HG02571 (cell line): ENCODE data around the gene PPP2R2B.

Source experiments
- ATAC-seq: cut with Tn5 transposase; IDR thresholded peaks from one replicate; pipeline ENCODE4 v1.9.1; 2021; ENCODE audit warnings: mild to moderate bottlenecking, moderate library complexity; ENCODE audit not compliant: unreplicated experiment

PPP2R2B gene

DNA sequence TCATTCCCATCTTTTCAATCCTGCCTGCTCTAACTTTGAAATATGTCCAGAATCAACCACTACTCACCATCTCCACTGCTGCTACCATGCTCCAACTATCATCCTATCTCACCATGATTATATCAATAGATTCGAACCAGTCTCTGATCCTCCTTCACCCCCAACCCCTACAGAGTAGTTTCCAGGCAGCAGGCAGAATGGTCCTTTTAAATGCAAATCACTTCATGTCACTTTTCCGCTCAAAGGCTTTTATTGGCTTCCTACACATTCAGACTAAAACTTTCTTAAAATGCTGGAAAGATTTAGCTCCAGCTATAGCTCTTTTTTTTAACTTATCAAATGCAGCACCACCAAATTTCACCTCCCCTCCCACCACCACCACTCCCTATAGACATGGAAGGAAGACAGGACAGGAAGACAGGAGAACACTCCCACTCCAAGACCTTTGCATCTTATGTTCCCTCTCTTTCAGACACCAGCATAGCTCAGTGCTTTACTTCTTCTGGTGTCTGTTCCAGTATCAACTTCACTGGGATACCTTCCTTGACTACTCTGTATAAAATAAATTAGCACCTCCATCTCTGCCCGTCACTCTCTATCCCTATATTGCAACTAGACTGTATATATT lies 9.9 kb upstream of the PPP2R2B start:
- no peak for ATAC-seq

DNA sequence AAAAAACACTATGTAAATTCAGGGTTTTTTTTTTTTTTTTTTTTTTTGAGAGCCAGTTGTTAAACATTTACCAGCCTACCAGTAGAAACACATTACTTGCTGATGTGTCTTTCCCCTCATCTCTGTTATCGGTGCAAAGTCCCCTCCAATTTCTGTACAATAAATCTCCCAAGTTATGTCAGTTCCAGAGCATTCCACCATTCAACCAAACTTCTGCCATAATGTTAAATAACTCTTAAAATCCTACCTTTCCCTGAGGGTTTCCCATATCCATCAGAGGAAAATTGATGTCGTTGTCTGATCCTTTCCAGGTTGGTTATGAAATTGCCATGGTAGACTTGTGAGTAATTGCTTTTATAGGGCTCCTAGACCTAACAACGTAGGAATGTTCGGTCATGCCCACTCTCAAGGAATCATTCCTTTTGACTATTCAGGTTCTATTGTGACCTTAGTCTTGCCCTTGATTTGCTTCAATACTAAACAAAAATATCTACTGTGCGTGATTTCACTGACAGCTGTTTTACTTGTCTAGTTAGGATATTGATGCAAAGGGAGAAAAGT lies 5.6 kb upstream of the PPP2R2B start:
- no peak for ATAC-seq

DNA sequence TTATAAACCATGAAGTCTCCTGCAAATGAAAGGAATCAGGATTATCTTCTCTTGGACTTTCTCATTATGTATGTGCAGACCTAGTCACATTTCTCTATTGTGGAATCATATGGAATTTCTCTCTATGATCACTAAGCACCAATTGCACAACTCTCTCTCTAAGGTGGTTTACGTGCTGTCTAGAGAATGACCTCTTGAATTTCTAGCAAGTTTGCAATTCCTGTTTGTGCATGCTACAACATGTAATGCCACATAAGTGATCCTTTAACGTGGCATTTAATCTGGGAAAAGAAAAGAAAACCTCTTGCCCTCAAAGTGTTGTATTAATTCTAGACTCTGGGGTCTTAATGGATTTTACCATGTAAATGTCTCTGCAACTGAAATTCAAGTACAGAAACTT lies 5.0 kb upstream of the PPP2R2B start:
- ATAC-seq, result no peak

DNA sequence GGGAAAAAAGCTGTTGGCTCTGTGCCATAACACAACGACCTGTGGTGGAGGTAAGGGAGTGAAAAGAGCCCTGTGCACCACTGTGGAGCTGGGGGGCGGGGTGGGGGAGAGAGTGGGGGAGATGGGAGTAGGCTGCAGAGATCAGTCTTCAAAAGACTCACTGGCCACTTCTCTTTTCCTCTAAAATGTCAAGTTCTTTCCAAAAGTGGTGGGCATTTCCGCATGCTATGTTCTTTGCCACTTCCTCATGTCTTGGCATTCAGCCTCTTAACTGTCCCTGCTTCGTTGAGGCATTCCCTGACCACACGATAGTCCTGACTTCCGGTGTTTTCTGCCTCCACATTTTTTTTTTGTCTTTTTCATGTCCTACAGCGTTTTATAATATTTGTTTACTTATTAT lies 2.4 kb upstream of the PPP2R2B start:
- ATAC-seq, result no peak

DNA sequence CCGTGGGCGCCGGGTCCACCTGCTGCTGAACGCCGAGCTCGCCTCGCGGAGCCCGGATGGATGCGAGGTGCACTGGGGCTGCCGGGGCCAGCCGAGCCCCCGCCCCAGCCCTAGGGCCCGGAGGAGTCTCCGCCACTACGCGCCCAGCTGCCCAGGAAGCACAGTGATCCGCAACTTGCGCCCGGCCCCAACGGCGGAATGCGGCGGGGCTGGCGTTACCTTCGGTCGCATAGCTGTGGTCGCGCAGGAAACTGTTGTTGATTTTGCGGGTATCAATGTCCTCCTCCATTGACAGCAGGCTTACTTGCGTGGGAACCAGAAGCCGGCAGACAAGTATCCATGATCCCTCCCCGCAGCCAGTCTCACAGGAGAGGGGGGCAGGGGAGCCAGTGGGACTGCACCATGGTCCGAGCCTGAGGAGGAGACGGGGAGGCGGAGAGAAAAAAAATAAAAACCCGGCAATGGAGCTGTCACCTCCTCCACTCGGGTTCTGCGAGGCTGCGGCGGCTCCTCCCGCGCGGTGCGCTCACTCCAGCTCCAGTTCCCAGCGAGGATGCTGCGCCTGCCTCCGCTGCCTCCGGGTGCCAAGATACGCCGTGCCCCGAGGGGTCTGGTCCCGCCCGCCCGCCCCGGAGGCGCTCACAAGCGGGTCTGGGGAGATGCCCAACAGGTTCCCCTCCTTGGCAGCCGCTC lies 628 bp downstream of the PPP2R2B start:
- no peak for ATAC-seq

DNA sequence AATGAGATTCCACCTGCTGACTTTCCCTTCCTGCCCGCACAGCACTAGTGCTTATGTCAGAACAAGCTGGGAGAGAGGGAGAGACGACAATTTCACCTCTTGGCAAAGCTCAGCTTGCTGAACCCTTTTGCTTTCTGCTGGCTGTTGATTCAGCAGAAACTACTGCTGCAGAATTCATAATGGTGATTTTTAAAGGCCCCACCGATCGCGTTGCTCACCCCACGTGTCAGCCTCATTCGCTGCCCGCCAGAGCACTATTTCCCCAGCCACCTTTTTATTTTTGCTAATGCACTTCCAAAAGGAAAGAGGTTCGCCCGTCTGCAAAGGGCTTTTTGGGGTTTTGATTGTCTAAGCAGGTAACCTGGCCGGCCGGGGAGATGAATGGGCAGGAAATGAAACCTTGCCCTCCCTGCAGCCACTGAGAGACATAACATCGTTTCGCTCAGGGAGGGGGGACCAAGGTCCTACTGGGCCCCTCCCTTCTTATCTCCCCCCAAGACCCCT lies 1.3 kb downstream of the PPP2R2B start:
- no peak for ATAC-seq

DNA sequence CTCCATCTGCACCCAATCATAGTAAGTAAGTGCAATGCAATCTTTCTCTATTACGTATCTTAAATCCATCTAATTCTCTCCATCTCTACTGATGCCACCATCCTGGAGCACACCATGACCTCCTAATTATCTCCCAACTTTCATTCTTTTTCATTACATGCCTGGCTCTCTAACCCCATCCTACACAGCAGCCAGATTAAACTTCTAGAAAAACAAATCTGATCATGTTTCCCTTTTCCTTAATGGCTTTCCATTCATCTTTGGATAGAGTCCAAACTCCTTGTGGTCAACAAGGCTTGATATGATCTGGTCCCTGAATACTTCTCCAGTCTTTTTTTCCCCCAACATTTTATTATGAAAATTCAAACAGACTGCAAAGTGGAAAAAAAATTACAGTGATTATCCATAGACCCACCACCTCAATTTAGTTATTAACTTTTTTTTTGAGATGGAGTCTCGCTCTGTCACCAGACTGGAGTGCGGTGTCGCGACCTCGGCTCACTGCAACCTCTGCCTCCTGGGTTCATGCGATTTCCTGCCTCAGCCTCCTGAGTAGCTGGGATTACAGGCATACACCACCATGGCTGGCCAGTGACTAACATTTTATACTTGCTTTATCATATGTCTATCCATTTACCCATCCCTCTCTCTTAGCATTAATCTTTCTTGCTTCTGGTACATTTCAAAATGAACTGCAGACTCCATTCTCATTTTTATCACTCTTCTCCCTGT lies 5.2 kb downstream of the PPP2R2B start:
- no peak for ATAC-seq

DNA sequence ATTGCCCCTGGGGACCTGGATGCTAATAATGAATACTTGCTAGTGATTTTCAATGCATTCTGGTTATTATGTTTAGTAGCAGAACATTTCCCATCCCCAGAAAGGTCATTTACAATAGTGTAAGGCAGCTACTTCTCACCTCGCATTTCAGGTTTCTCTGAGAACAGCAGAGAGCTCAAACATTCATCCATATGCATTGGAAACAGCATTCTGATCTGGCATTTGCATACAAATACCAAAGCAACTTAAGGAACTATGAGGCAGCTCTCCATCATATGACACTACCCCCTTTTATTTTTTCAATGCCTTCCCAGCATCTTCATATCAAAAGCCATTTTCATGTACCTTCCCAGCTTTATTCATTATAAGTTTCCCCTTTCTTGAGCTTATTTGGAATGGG lies 6.4 kb downstream of the PPP2R2B start:
- no peak for ATAC-seq

DNA sequence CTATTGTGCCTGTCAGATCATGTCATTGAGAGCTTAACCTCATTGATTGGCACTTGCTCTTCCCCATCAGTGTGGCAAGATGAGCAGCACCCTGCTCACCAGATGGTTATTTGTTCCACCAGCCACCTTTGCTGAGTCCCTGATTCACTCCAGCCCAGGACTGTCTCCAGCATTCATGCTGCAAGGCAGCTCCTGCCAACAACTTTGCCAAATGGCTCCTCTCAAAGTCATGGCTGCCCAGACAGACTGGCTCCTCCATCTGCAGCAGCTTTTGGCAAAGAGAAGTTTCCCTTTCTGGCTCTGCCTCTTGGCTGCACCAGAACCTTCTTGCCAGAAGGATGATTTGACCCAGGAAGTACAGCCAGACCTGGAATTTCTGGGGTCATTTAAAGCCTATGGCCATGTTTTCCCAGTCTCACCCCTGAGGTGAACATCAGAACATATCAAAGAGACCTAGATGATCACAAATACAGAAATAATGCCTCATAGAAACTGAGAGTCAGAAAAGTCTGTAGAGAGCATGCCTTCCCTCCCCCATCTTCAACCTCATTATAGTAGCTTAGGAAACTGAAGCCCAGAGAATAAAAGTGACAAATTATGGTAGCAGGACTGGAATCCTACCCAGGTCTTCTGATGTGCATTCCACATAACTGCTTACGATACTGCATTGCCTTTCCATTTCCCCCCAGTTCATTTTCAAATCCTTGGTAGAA lies 10.4 kb downstream of the PPP2R2B start:
- ATAC-seq, result no peak

DNA sequence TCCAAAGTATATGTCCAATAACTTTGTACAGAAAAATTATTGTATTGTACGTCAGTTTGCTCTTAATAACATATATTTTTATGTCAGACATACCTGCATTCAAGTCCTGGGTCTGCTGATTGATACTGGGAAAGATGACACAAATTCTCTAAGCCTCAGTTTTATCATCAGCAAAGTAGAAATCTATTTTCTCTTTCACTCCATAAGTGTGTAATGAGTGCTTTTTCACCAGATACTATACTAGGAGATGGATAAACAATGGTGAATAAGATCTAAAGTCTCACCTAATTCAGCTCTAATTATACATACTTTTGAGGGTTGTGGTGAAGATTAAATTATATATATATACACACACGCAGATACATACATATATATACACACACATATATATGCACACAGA lies 12.3 kb downstream of the PPP2R2B start:
- ATAC-seq, result no peak

DNA sequence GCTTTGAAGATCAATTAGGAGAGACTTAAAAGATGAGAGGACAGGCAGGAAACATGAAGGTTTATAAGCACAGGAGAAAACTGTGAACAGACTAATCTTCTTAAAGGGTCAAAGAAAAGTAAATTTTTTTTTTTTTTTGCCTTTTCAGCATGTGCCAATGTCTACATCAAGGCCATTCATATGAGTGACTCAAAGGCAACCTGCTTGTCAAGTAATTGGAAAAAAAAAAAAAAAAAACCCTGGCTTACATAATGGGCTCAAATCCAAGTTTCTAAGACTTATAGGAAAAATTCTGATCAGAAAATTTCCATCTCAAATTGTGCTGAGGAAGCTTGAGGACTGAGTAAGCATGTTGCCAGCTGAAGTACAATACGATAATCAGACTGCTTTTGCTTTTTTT lies 15.9 kb downstream of the PPP2R2B start:
- ATAC-seq, result no peak

DNA sequence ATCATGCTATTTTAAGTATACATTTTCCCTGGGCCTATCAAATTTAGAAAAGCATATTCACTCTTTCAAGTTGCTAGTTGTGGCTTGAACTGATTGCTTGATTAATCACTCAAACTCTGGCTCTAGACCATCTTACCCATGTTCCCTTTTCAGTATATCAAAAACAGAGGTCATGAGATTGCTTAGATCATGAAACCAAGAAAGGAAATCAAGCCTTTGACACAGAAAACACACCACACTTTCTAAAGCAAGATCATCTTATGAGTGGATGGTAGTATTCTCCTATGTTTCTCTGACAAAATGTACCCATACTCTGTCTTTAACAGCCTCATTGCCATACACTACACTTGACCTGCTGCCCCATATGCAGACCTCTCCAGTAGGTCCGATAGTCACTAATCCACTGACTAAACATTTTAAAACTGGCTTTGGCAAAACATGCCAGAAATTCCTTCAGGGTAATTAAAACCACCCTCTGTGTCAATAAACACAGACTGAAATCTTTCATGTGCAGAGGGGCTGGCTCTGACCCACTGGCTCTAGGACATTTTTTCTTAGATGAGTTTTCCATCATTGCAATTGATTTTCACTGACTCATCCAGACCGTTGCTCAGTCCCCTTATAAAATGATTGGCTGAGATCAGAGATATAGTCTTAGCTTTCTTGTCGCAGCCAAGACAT lies 18.2 kb downstream of the PPP2R2B start:
- no peak for ATAC-seq

DNA sequence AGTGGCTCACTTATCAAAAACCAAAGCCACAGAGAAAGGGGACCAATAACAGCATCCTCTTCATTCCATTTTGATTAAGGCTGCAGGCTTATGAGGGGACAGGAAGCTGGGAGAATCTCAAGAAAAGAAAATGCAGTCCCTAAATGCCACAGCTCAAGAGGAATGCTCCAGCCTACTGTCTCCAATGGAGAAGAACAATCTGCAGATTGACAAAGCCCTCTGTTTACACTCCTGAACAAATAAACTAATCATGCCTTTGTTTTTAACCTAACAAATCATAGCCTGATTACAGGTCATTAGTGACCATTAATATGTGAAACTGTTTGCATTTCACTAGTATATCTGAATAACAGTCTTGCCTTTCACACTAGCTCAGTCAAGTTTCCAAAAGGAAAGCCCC lies 26.5 kb downstream of the PPP2R2B start:
- ATAC-seq, result no peak

DNA sequence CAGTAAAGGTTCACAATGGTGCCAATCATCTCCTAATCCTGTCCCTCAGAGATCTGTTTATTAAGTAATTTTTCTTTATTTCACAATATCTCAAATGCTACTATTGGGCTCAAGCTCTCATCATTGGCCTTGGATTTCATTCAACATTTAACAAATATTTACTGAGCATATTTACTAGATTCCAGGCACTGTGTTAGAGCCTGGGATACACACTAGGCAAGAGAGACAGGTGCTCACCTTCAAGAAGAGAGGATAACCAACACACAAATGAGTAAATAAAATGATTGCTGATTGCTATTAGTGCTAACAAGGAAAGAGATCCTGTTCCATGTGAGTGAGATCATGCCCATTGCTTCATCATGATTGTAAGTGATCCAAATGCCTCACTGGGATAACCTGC lies 27.4 kb downstream of the PPP2R2B start:
- ATAC-seq, result no peak

DNA sequence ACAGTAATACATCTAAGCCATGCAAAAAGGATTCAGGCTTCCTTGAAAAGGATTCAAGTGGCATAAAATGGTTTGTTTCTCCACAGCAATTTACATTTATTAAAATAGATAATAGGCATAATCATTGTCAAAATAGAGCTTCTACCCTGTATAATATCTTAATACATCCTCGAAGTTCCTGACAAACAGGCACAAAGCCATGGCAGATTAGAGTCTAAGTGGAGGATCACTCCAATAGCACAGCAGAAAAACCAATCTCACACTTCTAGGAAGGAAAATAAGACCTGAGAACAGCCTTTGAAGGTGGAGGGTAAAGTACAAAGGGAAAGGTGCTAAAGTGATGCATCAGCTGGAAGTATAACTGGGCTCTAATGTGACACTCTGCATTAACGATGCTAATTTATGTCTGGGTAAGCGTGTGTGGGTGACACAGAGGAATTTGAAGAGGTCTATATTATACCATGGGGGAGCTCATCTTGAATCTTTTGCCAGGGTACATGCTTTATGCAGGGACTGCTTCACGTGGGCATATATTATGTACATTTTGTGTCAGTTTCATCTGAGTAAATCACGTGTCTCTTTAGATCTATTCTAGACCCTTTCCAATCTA lies 28.8 kb downstream of the PPP2R2B start:
- no peak for ATAC-seq

DNA sequence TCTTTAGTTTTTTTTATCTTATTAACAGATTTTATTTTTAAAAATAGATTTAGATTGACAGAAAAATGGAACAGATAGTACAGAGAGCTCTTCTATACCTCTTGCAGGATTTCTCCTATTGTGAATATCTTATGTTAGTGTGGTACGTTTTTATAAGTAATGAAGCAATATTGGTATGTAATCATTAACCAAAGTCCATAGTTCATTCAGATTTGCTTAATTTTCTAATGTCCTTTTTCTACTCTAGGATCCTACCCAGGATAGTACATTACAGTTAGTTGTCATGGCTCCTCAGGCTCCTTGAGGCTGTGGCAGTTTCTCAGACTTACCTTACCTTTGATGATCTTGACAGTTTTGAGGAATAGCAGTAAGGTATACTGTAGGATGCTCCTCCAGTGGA lies 30.4 kb downstream of the PPP2R2B start:
- no peak for ATAC-seq

DNA sequence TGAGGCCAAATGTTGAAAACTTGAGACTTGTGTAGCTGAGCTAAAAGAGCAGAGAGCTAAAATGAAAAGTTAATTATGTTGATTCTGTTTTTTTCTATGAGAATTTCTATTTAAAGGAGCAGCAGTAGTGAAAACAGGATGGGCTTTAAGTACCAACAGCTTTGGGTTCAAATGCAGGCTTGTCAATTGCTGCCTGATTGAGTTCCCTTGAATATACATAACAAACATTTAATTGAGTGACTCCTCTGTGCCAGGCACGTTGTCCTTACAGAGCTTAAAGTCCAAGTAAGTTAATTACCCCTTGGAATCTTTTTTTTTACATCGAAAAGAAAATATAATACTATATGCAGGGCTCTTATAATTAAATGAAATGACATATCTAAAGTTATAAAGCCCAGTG lies 38.5 kb downstream of the PPP2R2B start:
- ATAC-seq, result no peak

DNA sequence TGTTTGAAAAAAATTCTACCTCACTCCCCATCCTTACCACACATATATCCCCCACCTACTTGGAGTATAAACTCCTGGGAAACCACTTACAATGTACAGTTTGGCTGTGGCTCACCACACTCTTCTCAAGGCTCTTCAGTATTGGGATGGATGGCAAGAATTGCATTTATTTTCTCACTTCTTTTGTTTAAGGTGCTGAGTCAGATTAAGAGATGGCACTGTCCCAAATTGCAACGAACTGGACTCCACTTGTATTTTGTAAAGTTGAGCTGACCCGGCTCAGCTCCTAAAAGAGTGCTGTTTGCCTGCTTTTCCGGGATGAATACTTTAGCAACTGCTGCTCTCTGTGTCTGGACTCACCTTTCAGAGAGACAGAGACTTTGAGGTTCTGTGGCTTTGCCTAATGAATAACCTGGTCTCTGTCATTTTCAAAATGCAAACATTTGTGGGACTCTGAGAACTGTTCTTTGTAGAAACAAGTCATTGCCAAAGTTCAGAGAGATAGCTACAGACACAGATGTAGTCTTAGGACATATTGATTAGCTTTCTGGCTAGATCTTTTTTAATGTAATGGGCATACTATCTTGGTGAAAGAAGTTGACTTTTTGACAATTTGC lies 42.2 kb downstream of the PPP2R2B start:
- no peak for ATAC-seq

DNA sequence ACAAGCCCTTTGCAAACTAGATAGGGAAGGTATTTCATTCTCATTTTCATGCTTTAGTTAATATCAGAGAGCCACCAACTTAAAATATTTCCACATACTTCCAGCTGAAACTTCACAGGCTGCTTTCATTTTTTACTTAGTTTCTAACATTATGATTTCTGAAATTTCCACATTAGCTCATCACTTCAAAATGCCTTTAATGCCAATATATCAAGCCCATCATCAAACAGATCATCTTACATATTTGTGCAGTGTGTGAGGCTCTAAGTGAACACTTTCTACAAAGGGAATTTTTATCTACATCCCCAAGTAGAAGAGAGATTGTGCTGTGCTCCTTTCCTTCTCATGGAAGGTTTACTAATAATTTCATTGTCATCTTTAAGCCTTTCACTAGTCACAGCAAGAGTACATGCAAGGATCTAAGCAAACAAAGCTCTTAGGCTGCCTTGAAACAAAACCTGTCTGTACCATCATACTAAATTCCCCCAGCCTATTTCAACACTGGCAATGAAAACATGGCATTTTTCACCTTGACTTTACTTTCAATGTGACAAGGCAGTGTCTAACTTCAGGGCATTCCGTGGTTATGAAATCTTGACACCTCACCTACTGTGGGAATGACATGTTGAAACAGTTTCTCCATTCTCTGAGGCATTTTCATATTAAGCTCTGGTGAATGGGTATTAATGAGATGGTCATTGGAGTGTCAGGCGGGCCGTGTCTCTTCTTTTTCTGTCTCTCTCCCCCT lies 45.4 kb downstream of the PPP2R2B start:
- ATAC-seq, result no peak
